Spleen (tissue), 10 donors: ENCODE results near the gene BRINP2. TPM values are rescaled to one million over a fixed set of nuclear protein-coding genes. Genes with fewer than 3 reads are reported as not detected.

Experiments
- polyA plus RNA-seq, 3 donors: library from polyadenylated mRNA; stranded (reverse); fragments of 200-250 nt; gene quantifications; one replicate each; pipeline ENCODE4 v1.2.1, GENCODE V29; 2013
- total RNA-seq, 7 donors: library from RNA; depleted of rRNA in 3 of 7; stranded (reverse); fragments of >200 nt in 3 of 7; fragmentation: NEBNext Ultra II Directional in 4 of 7; extraction: Animal tissue kit (Norgen Biotek cat#: 25700) in 4 of 7; gene quantifications; one replicate each; pipeline versions ENCODE4 v1.1.0 to v1.2.1, GENCODE V29; 2016 to 2021
- donor health status: healthy with polysubstance abuse.
- donor health status: DM: no; HTN: no; CAD: no; lungs with moderate emphysema.
- donor health status: DM: no; HTN: no; CAD: no.
- donor health status: Bipolar disorder and iron deficiency.
- donor health status: healthy.
- donor health status: DM: no; HTN: no; CAD: no.
- donor health status: DM: yes; HTN: yes; CAD: no.

Gene BRINP2
- total and polyA plus RNA-seq, 10 donors: 0.33 to 1.5 (median 0.74) TPM

Other genes starting within 250 kb of the BRINP2 start
- 1 to 10 TPM; 2.6 to 7.5 (median 5.6) TPM for gene ASTN1, start 6.2 kb upstream of the BRINP2 start, total RNA-seq
- gene ASTN1, start 6.2 kb upstream of the BRINP2 start, polyA plus RNA-seq: under 1 TPM; 0.56 to 0.64 (median 0.61) TPM